Right lobe of liver (tissue), 4 donors: ENCODE results near the gene ACTN2.

Source experiments
- POLR2A ChIP-seq: fragments of 450-650 bp; IDR thresholded peaks from one replicate; pipeline ENCODE4 v1.6.1; 2017; ENCODE audit warnings: antibody characterized with exemption, mild to moderate bottlenecking
- TF ChIP-seq, protein P1 (sequence below), 4 donors: fragments of 200-600 bp in 3 of 4; fragments of 450-650 bp in 1 of 4; IDR thresholded peaks; one replicate each; pipeline versions ENCODE4 v1.5.1 to v1.8.0; 2016 to 2022; ENCODE audit warnings: antibody characterized with exemption in 4 of 4, mild to moderate bottlenecking in 2 of 4
- donor health status: DM: no; HTN: no; CAD: no.
- donor health status: DM: no; HTN: no; CAD: no.
- donor health status: DM: no; HTN: yes; CAD: no.

DNA sequence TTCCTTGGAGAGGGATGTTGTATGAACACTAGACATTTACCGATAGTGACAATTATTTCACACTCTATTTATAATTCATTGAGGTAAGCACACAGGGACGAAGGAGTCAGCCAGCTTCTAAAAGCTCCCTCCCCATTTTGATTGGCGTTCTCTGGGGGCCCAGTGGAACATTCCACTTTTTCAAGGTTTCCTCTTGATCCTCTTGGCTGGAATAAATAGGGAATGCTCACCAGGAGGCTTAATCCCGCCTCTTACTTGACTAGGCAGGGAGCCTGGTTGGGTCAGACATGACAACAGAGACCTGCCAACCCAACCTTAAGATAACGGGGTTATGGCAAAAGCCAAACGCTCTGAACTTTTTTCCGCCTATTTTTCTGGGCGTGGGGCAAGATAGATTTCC, 974 bp downstream of the ACTN2 start:
- TF ChIP-seq, protein P1, sequence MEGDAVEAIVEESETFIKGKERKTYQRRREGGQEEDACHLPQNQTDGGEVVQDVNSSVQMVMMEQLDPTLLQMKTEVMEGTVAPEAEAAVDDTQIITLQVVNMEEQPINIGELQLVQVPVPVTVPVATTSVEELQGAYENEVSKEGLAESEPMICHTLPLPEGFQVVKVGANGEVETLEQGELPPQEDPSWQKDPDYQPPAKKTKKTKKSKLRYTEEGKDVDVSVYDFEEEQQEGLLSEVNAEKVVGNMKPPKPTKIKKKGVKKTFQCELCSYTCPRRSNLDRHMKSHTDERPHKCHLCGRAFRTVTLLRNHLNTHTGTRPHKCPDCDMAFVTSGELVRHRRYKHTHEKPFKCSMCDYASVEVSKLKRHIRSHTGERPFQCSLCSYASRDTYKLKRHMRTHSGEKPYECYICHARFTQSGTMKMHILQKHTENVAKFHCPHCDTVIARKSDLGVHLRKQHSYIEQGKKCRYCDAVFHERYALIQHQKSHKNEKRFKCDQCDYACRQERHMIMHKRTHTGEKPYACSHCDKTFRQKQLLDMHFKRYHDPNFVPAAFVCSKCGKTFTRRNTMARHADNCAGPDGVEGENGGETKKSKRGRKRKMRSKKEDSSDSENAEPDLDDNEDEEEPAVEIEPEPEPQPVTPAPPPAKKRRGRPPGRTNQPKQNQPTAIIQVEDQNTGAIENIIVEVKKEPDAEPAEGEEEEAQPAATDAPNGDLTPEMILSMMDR (IDR thresholded peaks at IDR 0.05) = no peak
- TF ChIP-seq POLR2A = no peak
